Loucy (cell line): ENCODE data around the gene PCDHGA5.
"Not testable (repeated sequence)": the region's sequence is repeated elsewhere in the genome, so short reads cannot be mapped to it uniquely, and the experiment has no call there.

Source experiments
- H2AFZ ChIP-seq: fragments of 200-600 bp; sonication (generic); 2 replicates; pipeline ENCODE4 v1.6.0; 2016; ENCODE audit warnings: antibody characterized with exemption, mild to moderate bottlenecking, low read length, moderate library complexity
- H3F3A ChIP-seq: fragments of 200-600 bp; 2 replicates; pipeline ENCODE4 v1.6.0; 2016; ENCODE audit warnings: antibody characterized with exemption, low read depth, mild to moderate bottlenecking
- H3K27me3 ChIP-seq: fragments of 200-600 bp; sonication (generic); 2 replicates; pipeline ENCODE4 v1.6.1; 2014; ENCODE audit warnings: low read length, mild to moderate bottlenecking; ENCODE audit not compliant: insufficient read depth, poor library complexity, severe bottlenecking
- H3K36me3 ChIP-seq: fragments of 200-600 bp; sonication (generic); 2 replicates; pipeline ENCODE4 v1.6.1; 2016; ENCODE audit warnings: low read length; ENCODE audit not compliant: insufficient read depth
- H3K4me1 ChIP-seq: fragments of 200-600 bp; sonication (generic); 2 replicates; pipeline ENCODE4 v1.5.1; 2014; ENCODE audit warnings: low read length, mild to moderate bottlenecking; ENCODE audit not compliant: insufficient read depth, poor library complexity, severe bottlenecking
- H3K4me2 ChIP-seq: fragments of 200-600 bp; sonication (generic); 2 replicates; pipeline ENCODE4 v1.6.0; 2014; ENCODE audit warnings: antibody characterized with exemption, low read length, low read depth, mild to moderate bottlenecking; ENCODE audit not compliant: poor library complexity, severe bottlenecking
- H3K4me3 ChIP-seq: fragments of 200-600 bp; sonication (generic); 2 replicates; pipeline ENCODE4 v1.5.1; 2014; ENCODE audit warnings: low read length, mild to moderate bottlenecking, mixed read lengths; ENCODE audit not compliant: poor library complexity, severe bottlenecking
- H3K79me2 ChIP-seq: fragments of 200-600 bp; sonication (generic); 2 replicates; pipeline ENCODE4 v1.6.1; 2014; ENCODE audit warnings: low read length; ENCODE audit not compliant: insufficient read depth
- H3K9ac ChIP-seq: fragments of 200-600 bp; sonication (generic); 2 replicates; pipeline ENCODE4 v1.6.0; 2014; ENCODE audit warnings: mild to moderate bottlenecking, low read depth, low read length, moderate library complexity; ENCODE audit not compliant: poor library complexity, severe bottlenecking
- H3K9me2 ChIP-seq: fragments of 200-600 bp; sonication (generic); replicated peaks from 2 replicates; pipeline ENCODE4 v1.6.1; 2016; ENCODE audit warnings: low read depth, low read length, mixed read lengths
- H3K9me3 ChIP-seq: fragments of 200-600 bp; sonication (generic); 2 replicates; pipeline ENCODE4 v1.6.1; 2014; ENCODE audit warnings: mild to moderate bottlenecking, antibody characterized with exemption, low read length, low read depth; ENCODE audit not compliant: insufficient read depth
- H4K20me1 ChIP-seq: fragments of 200-600 bp; sonication (generic); 2 replicates; pipeline ENCODE4 v1.6.0; 2014; ENCODE audit warnings: antibody characterized with exemption, low read length, mild to moderate bottlenecking; ENCODE audit not compliant: insufficient read depth, poor library complexity, severe bottlenecking
- EZH2phosphoT487 ChIP-seq: fragments of 200-600 bp; IDR thresholded peaks from 2 replicates; pipeline ENCODE4 v1.6.1; 2018; ENCODE audit warnings: antibody characterized with exemption, mild to moderate bottlenecking, moderate library complexity, borderline replicate concordance
- TF ChIP-seq, protein P1 (sequence below): fragments of 200-600 bp; sonication (generic); conservative IDR thresholded peaks from 2 replicates; pipeline ENCODE4 v1.5.1; 2014; ENCODE audit warnings: mild to moderate bottlenecking, antibody characterized with exemption, low read length

The PCDHGA5 gene

DNA sequence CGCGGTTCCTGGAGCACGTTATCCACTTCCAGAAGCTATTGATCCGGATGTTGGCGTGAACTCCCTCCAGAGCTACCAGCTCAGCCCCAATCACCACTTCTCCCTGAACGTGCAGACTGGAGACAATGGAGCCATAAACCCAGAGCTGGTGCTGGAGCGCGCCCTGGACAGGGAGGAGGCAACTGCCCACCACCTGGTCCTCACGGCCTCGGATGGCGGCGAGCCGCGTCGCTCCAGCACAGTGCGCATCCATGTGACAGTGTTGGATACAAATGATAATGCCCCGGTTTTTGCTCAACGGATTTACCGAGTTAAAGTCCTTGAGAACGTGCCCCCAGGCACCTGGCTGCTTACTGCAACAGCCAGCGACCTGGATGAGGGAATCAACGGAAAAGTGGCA is 39.4 kb downstream of the PCDHGA5 start:
- no peaks in the 10 kb centered on the region for H3K79me2 ChIP-seq
- H3K9me3 ChIP-seq, result no peaks in the 10 kb centered on the region
- H3K9ac ChIP-seq, result no peak overlapping the region
- H3F3A ChIP-seq, result no peaks in the 10 kb centered on the region
- H3K4me1 ChIP-seq, result no peaks in the 10 kb centered on the region
- H2AFZ ChIP-seq, result no peak overlapping the region
- no peak overlapping the region for H3K4me2 ChIP-seq
- no peaks in the 10 kb centered on the region for H4K20me1 ChIP-seq
- no peak overlapping the region for H3K4me3 ChIP-seq
- H3K9me2 ChIP-seq, result no peaks in the 10 kb centered on the region
- no peaks in the 10 kb centered on the region for H3K27me3 ChIP-seq
- no peak for TF ChIP-seq EZH2phosphoT487
- TF ChIP-seq, protein P1, sequence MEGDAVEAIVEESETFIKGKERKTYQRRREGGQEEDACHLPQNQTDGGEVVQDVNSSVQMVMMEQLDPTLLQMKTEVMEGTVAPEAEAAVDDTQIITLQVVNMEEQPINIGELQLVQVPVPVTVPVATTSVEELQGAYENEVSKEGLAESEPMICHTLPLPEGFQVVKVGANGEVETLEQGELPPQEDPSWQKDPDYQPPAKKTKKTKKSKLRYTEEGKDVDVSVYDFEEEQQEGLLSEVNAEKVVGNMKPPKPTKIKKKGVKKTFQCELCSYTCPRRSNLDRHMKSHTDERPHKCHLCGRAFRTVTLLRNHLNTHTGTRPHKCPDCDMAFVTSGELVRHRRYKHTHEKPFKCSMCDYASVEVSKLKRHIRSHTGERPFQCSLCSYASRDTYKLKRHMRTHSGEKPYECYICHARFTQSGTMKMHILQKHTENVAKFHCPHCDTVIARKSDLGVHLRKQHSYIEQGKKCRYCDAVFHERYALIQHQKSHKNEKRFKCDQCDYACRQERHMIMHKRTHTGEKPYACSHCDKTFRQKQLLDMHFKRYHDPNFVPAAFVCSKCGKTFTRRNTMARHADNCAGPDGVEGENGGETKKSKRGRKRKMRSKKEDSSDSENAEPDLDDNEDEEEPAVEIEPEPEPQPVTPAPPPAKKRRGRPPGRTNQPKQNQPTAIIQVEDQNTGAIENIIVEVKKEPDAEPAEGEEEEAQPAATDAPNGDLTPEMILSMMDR, result no peak
- H3K36me3 ChIP-seq, result no peaks in the 10 kb centered on the region

DNA sequence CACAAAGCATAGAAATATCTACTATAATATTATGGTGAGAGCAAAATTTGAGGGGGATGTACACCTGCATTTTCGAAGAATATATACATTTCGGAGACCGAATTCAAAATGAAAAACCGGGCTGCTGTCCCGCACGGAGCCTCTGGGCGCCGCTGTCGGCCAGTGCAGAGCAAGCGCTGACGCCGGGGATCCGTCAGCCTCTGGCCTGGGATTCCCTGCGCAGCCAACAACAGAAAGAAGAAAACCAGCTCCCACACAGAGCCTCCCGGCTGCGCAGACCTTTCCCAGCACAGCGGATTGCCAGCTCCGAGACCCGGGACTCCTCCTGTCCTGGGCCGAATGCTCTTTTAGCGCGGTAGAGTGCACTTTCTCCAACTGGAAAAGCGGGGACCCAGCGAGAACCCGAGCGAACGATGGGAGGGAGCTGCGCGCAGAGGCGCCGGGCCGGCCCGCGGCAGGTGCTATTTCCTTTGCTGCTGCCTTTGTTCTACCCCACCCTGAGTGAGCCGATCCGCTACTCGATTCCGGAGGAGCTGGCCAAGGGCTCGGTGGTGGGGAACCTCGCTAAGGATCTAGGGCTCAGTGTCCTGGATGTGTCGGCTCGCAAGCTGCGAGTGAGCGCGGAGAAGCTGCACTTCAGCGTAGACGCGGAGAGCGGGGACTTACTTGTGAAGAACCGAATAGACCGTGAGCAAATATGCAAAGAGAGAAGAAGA is 44.0 kb downstream of the PCDHGA5 start, which contains the start of gene PCDHGB6:
Gene PCDHGB6 (plus strand): TSS at position 232 of the 716 bp plus-strand sequence. CDS start 182 bp downstream, at position 414.
- not testable (repeated sequence) for H3K9me2 ChIP-seq, H3K79me2 ChIP-seq, H4K20me1 ChIP-seq, H2AFZ ChIP-seq, H3K9ac ChIP-seq, H3F3A ChIP-seq, H3K4me3 ChIP-seq, H3K36me3 ChIP-seq, H3K27me3 ChIP-seq, H3K4me1 ChIP-seq, H3K9me3 ChIP-seq, H3K4me2 ChIP-seq

DNA sequence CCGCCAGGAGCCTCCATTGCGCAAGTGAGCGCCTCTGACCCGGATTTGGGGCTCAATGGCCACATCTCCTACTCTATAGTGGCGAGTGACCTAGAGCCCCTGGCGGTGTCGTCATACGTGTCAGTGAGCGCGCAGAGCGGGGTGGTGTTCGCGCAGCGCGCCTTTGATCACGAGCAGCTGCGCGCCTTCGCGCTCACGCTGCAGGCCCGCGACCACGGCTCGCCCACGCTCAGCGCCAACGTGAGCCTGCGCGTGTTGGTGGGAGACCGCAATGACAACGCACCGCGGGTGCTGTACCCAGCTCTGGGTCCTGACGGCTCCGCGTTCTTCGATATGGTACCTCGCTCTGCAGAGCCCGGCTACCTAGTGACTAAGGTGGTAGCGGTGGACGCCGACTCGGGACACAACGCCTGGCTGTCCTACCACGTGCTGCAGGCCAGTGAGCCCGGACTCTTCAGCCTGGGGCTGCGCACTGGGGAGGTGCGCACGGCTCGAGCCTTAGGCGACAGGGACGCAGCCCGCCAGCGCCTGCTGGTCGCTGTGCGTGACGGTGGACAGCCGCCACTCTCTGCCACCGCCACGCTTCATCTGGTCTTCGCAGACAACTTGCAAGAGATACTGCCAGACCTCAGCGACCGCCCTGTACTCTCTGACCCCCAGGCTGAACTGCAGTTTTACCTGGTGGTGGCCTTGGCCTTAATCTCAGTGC is 45.8 kb downstream of the PCDHGA5 start:
- Histone ChIP-seq H3K4me3 (no peak overlapping the region), H3K36me3 (no peaks in the 10 kb centered on the region), H3K9me3 (no peaks in the 10 kb centered on the region), H3K27me3 (no peaks in the 10 kb centered on the region), H3K9ac (no peak overlapping the region), H3F3A (no peaks in the 10 kb centered on the region), H3K79me2 (no peaks in the 10 kb centered on the region), H2AFZ (no peak overlapping the region), H3K4me2 (no peak overlapping the region), H4K20me1 (no peaks in the 10 kb centered on the region), H3K9me2 (no peaks in the 10 kb centered on the region), H3K4me1 (no peaks in the 10 kb centered on the region)
- no peak for TF ChIP-seq EZH2phosphoT487
- TF ChIP-seq, protein P1, result no peak
